Activated naive CD8-positive, alpha-beta T cell treated with anti-CD3 and anti-CD28 coated beads, Interleukin-2, amount 50 U/mL, for 16 hours (primary cell): ENCODE measurements around the gene NUTM2F.
"Not testable (repeated sequence)": the region's sequence is repeated elsewhere in the genome, so short reads cannot be mapped to it uniquely, and the experiment has no call there.

Experiments
- DNase-seq: peaks from one replicate; pipeline ENCODE4 v3.0.0-alpha.2; 2020; ENCODE audit warnings: low read depth, low spot score

NUTM2F gene

GRCh38 chr9:94316236-94316635 is 12.2 kb downstream of the NUTM2F start:
- not testable (repeated sequence) for DNase-seq

DNA sequence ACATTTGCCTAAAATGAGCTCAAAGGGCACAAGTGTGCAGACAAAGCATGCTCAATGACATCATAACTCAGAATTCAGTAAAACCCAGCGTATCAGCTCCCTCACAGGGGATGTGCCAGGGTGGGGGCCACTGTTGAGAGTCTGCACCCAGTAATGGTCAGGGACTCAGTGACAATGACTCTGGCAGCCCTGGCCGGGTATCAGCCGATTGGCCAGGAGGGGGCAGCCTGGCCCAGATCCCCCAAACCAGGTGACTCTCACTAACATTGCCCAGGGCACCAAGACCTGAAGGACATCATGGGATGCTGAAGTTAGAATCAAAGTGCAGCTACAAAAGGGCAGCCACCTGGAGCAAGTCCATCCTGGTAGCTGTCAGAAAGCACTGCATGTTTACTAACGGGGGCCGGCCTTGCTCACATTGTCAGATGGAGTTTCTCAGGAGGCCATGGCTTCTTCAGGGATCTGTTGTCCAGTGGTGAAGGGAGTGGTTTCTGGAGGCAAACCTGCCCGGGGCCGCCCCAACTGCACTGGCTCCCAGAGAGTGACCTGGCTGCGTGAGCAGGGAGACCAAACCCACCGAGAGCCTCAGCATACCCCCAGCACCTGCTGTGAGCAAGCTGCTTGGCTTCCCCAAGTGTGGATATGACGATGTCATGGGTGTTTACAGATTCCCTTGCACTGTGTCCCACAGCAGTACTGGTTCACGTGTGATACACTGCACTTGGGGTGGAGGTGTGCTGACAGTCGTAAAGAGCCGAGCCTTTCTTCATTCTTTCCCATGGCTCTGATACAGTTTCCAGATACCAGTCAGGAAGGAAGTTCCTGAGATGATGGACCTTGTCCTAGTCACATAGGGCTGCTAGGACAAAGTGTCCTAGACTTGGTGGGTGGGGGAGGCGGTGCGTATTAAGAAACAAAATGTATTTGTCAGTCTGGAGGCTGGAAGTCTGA is 13.1 kb downstream of the NUTM2F start:
- not testable (repeated sequence) for DNase-seq

GRCh38 chr9:94303321-94303720 is 25.1 kb downstream of the NUTM2F start:
- DNase-seq = no peak

DNA sequence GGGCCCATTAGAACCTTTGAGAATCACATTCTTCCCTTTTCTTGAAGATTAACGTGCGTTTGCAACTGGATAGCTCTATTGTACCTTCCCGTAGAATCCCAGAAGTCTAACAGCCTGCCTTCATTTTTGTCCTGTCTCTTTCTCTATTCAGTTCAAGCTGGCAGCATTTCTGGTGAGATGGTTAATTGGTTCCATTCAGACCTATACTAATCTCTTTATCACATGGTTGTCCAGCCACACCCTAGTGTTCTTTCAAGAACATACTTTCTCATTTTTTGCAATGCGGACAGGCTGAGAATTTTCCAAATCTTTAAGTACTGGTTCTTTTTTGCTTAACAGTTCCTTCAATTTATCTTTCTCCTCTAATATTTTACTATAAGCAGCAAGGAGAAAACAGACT is 26.0 kb downstream of the NUTM2F start:
- no peak for DNase-seq

GRCh38 chr9:94301583-94301982 is 26.9 kb downstream of the NUTM2F start:
- DNase-seq = no peak

DNA sequence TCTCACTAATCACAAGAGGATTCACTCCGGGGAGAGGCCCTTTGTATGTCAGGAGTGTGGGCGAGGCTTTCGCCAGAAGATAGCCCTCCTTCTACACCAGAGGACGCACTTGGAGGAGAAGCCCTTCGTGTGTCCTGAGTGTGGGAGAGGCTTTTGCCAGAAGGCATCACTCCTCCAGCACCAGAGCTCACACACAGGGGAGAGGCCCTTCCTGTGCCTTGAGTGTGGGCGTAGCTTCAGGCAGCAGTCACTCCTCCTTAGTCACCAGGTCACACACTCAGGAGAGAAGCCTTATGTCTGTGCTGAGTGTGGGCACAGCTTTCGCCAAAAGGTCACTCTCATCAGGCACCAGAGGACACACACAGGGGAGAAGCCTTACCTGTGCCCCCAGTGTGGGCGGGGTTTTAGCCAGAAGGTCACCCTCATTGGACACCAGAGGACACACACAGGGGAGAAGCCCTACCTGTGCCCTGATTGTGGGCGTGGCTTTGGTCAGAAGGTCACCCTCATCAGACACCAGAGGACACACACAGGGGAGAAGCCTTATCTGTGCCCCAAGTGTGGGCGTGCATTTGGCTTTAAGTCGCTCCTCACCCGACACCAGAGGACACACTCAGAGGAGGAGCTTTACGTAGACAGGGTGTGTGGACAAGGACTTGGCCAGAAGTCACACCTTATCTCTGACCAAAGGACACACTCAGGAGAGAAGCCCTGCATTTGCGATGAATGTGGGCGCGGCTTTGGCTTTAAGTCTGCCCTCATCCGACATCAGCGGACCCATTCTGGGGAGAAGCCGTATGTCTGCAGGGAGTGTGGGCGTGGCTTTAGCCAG is 27.8 kb downstream of the NUTM2F start:
- no peak for DNase-seq

- DNase-seq = no peak
These were observed 29.4 kb downstream of the NUTM2F start for GRCh38 chr9:94298949-94299599.

GRCh38 chr9:94289691-94290090 is 38.8 kb downstream of the NUTM2F start:
- DNase-seq = no peak

DNA sequence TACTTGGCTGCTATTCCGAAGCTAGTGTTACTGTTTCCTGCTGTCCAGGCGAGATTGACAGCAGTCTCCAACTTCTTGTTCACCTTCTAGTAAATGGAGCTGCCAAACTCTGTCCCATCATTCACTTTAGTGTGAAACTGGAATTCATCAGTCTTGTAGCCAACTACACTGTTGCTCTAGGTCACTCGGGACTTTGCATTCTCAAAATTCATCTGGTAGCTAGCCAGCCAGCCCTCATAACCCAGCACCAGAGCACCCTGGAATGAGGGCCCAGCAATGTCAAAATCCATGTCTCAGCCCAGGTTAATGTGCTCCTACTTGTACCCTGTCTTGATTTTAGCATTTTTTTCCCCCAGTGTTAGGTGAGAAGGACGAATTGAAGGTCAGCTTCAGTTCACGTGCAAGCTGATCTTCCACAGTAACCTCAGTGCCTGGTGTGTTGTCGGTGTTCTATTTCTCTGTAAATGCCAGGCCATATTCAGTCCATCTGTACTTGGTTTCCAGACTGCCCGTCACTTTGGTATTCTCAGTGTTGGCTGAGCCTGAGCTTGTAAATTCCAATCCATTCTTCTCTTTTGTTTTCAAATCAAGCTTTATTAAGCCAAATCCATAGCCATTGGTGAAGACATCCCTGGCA is 40.4 kb downstream of the NUTM2F start:
- DNase-seq = no peak

GRCh38 chr9:94286116-94286515 is 42.3 kb downstream of the NUTM2F start:
- no peak for DNase-seq

- no peak for DNase-seq
These were observed 47.3 kb downstream of the NUTM2F start for GRCh38 chr9:94281101-94281500.

DNA sequence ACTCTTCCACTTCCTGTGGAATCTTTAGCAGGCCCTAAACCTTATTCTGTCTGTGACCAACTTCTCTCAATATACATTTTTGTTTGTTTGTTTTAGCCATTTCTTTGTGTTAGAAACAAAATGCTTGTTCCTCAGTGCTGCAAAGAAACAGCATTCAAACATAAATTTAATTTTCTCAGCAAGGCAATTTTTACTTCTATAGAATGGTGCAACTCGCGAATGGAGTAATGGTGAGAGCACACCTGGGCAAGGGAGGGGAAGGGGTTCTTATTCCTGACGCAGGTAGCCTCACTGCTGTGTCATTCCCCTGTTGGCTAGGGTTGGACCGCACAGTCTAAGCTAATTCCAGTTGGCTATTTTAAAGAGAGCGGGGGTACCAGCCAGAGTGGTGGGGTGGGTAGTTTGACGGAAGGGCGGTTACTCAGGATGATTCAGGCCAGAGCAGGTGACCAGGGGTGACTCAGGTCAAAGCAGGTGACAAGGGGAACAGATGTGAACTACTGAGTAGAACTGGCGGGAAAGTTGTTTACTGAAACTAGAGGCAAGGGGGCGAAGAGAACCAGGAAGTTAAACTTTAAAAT is 47.9 kb downstream of the NUTM2F start:
- no peak for DNase-seq

DNA sequence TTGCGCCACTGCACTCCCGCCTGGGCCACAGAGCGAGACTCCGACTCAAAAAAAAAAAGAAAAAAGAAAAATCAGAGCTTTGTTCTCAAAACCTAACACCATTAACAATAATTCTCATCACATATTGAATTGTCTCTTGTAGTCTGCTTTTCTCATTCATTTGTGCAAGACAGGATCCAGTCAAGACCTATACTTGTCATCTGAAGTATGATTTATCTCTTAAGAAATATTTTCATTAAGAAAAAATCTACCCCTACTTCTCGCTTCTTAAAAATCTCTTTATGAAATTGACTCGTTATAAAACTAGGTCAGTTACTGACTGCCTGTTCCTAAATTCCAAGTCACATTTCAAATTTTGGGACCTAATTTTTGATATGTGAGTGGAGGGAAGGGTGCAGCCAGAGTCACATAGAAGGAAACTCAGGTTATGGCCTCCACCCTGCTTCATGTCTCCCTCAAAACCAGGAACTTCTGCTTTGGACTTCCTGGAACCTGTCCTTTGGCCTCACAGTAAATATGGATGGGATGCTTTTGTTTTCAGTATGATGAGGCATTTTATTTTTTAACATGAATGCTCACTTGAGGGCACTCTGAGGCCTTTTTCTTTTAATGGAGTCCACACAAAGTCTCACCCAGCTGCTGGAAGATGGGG is 50.4 kb downstream of the NUTM2F start:
- DNase-seq = no peak

GRCh38 chr9:94277029-94277428 is 51.4 kb downstream of the NUTM2F start:
- not testable (repeated sequence) for DNase-seq

GRCh38 chr9:94270009-94270408 is 58.4 kb downstream of the NUTM2F start:
- DNase-seq = no peak

DNA sequence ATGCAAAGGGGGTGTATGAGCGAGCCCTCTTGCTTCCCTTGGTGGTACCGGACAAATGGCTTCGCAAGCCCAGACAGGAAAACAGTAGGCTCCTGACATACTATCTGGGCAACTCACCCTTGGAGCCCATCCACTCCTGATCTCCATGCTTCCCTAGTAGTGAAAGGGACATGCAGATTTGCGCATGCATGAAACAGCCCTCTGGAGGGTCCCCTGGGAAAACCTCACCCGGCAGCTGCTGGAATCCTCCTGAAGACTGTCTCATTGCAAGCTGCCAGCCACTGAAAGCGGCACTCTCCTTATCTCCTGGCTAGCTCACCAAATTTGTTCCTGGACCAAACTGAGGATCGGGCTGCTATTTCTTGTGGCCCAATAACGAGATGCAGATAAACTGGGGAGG is 59.2 kb downstream of the NUTM2F start:
- DNase-seq = no peak
